BLaER1 treated with 17β-estradiol and CSF1 and Interleukin-3, amounts not matched to agents 10 nM and 100 nM (cell line): ENCODE data around the gene ARHGAP26.
"Not testable (repeated sequence)": the region's sequence is repeated elsewhere in the genome, so short reads cannot be mapped to it uniquely, and the experiment has no call there.

Experiments used
- H3K27ac ChIP-seq, 11 experiments: shearing (Covaris generic); formaldehyde crosslinking; 2 replicates each; pipeline ENCODE4 v1.8.1; 2022
- H3K27me3 ChIP-seq, 11 experiments: shearing (Covaris generic); formaldehyde crosslinking; 2 replicates each; pipeline ENCODE4 v1.8.1; 2022
- H3K36me3 ChIP-seq, 11 experiments: shearing (Covaris generic); formaldehyde crosslinking; 2 replicates each; pipeline ENCODE4 v1.8.1; 2022
- H3K4me1 ChIP-seq, 10 experiments: shearing (Covaris generic); formaldehyde crosslinking; 2 replicates each; pipeline ENCODE4 v1.8.1; 2022
- H3K4me2 ChIP-seq, 11 experiments: shearing (Covaris generic); formaldehyde crosslinking; 2 replicates each; pipeline ENCODE4 v1.8.1; 2022
- H3K4me3 ChIP-seq, 10 experiments: shearing (Covaris generic); formaldehyde crosslinking; 2 replicates each; pipeline ENCODE4 v1.8.1; 2022
- H3K9ac ChIP-seq, 11 experiments: shearing (Covaris generic); formaldehyde crosslinking; 2 replicates each; pipeline ENCODE4 v1.8.1; 2022
- H3K9me3 ChIP-seq, 11 experiments: shearing (Covaris generic); formaldehyde crosslinking; replicated peaks in 1 of 11; 2 replicates each; pipeline ENCODE4 v1.8.1; 2022
- H4K20me1 ChIP-seq, 11 experiments: shearing (Covaris generic); formaldehyde crosslinking; 2 replicates each; pipeline ENCODE4 v1.8.1; 2022
- Cebpa-rat ChIP-seq, 11 experiments: shearing (Covaris generic); IDR thresholded peaks; 2 replicates each; pipeline ENCODE4 v1.8.1; 2022

The ARHGAP26 gene

DNA sequence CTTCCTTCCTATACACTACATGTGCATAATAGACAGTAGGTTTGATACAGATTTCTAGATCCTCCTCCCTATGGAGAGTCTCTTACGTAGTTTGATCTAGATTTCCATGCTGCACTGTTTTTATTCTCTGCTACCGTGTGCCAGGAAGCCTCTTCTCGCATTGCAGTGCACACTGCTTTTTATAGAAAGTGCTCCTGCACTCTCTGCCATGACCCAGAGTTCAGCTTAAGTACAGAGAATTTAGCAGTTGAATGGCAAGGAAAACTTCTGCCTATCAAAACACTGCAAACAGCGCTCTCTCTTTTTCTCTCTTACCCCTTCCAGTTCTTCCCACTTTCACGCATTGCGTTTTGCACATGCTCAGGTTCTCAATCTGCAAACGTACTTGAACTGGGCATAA is 187.4 kb downstream of the ARHGAP26 start:
- H3K27ac ChIP-seq, result no peak overlapping the region
- peaks cover 0 to 64% (median 37%) of the 10 kb centered on the region in 11 experiments; a peak in 20 of 22 replicates for H3K9me3 ChIP-seq
- no peaks in the 10 kb centered on the region for H3K27me3 ChIP-seq

DNA sequence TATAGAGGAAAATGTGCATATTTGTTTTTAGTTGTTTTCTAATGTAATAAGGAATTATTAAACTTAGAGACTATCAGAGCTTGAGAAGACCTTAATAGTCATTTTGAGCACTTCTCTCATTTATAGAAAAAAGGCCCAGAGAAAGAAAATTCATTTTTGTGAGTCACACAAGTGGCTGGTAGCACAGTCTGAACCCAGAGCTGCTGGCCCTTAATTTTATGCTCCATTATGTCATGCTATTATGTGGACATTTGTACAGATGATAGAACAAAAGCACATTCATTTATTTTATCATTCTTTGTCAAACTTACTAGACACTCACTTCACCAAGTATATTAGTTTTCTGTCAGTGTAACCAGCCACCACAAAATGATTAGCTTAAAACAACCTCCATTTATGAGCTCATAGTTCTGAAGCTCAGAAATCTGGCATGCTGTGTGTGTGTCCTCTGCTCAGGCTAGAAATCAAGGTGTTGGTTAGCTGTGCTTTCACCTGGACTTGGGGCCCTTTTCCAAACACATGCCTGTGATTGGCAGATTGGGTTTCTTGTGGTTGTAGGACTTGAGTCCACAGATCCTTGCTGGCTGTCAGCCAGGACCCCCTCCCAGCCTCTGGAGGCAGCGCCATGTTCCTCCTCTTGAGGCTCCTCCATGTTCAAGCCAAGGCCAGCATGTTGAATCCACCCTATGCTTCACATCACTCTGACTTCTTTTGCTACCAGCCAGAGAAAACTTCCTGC is 188.9 kb downstream of the ARHGAP26 start:
- H3K4me3 ChIP-seq, result no peak overlapping the region
- H3K27me3 ChIP-seq, result no peaks in the 10 kb centered on the region
- peaks cover 0 to 55% (median 37%) of the 10 kb centered on the region in 11 experiments; a peak in 20 of 22 replicates for H3K9me3 ChIP-seq
- peak overlapping the region; percentile 3 to 82 (median 52); a peak in 21 of 22 replicates for H3K4me2 ChIP-seq
- H3K4me1 ChIP-seq, result peaks cover 11 to 59% (median 15%) of the 10 kb centered on the region in 10 experiments; a peak in 19 of 20 replicates
- no peak overlapping the region for H3K9ac ChIP-seq
- no peak for TF ChIP-seq Cebpa-rat (IDR thresholded peaks at IDR 0.05)
- no peaks in the 10 kb centered on the region for H4K20me1 ChIP-seq
- peak overlapping the region in 8 of 11 experiments; percentile 8 to 57 (median 34); a peak in 9 of 22 replicates for H3K27ac ChIP-seq
- H3K36me3 ChIP-seq, result peaks cover 3 to 95% (median 27%) of the 10 kb centered on the region in 11 experiments; a peak in 15 of 22 replicates

More for the DNA sequence above, 187.4 kb downstream of the ARHGAP26 start:
- Histone ChIP-seq H3K4me2 (peak overlapping the region in 2 of 11 experiments; percentile 25 to 75; a peak in 2 of 22 replicates), H3K4me3 (no peak overlapping the region), H3K4me1 (peaks cover 11 to 58% (median 15%) of the 10 kb centered on the region in 10 experiments; a peak in 19 of 20 replicates), H3K9ac (no peak overlapping the region), H4K20me1 (no peaks in the 10 kb centered on the region), H3K36me3 (peaks cover 3 to 97% (median 27%) of the 10 kb centered on the region in 11 experiments; a peak in 15 of 22 replicates)
- TF ChIP-seq Cebpa-rat (IDR thresholded peaks at IDR 0.05), result no peak

DNA sequence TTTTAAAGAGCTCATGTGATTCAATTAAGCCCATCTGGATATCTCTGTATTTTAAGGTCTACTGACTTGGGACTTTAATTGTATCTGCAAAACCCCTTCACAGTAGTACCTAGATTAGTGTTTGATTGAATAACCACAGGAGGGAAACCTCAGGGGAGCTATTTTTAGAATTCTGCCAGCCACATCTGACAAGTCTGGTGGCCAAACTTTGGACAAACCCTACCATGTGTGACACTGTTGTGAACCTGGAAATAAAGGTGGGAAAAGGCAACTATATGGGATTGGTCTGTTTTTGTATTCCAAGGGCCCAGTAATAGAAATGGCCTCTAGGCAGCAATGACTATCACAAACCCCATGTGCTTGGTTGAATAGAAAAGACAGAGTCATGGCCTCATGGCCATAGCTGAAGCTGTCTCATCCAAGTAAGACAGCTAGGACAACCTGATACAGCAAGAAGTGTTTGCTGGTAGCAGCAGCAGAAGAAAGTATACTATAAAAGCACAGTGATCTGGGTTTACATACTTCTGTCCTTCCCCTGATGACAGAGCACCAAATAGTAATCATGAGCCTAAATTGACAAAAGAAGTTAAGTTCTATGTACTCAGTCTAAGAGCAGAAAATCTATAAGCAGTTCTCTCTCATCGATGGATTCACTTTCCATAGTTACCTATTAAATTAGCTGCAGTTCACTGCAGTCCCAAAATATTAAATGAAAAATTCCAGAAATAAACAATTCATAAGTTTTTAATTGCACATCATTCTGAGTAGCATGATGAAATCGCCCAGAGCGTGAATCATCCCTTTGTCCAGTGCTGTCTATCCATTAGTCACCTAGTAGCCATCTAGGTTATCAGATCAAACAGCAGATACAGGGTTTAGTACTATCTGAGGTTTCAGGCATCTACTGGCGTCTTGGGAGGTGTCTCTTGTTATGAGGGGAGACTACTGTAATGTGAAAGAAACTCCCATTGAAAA is 189.8 kb downstream of the ARHGAP26 start:
- H3K4me3 ChIP-seq, result no peak overlapping the region
- no peak overlapping the region for H3K9ac ChIP-seq
- TF ChIP-seq Cebpa-rat (IDR thresholded peaks at IDR 0.05), result no peak
- H3K9me3 ChIP-seq, result peaks cover 0 to 52% (median 35%) of the 10 kb centered on the region in 11 experiments; a peak in 20 of 22 replicates
- peaks cover 11 to 59% (median 15%) of the 10 kb centered on the region in 10 experiments; a peak in 19 of 20 replicates for H3K4me1 ChIP-seq
- H3K4me2 ChIP-seq, result peak overlapping the region in 10 of 11 experiments; percentile 26 to 82 (median 54); a peak in 21 of 22 replicates
- no peaks in the 10 kb centered on the region for H4K20me1 ChIP-seq
- H3K36me3 ChIP-seq, result peaks cover 3 to 95% (median 27%) of the 10 kb centered on the region in 11 experiments; a peak in 15 of 22 replicates
- no peaks in the 10 kb centered on the region for H3K27me3 ChIP-seq
- H3K27ac ChIP-seq, result peak overlapping the region in 8 of 11 experiments; percentile 8 to 57 (median 34); a peak in 8 of 22 replicates

DNA sequence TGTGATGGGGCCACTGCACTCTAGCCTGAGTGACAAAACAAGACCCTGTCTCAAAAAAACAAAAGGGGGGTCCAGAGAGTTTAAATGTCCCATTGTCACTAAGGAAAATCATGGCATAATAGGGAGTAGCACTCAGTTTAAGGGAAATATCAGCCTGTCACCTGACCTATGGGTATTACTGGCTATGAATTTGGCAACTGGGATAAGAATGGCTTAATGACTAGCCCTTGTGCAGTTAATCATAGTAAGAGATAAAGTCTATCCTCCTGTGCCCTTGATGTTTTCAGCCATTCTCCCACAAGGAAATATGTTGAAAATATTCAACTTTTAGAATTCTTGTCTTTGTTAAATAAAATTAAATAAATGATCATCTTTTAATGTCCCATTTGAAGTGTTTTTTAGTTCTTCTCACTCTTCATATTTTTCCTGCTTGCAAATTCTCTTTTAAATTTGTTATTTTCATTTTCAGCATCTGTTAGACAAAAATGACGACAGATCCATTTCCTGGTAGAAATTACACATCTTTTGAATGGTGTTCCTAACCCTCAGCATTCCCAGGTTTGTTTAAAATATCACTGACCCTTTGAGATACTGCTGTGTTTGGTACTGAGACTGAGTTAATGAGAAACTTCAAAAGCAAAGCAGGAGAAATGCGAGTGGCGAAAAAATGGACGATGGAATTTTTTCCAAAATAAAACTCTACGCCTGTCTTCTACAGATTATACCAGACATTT is 191.4 kb downstream of the ARHGAP26 start:
- no peak overlapping the region; a peak in 1 of 22 replicates for H3K27ac ChIP-seq
- H3K9me3 ChIP-seq, result peaks cover 0 to 35% (median 19%) of the 10 kb centered on the region in 11 experiments; a peak in 20 of 22 replicates
- peak overlapping the region in 3 of 11 experiments; percentile 5 to 29 (median 21); a peak in 2 of 22 replicates for H3K4me2 ChIP-seq
- peaks cover 1 to 89% (median 15%) of the 10 kb centered on the region in 11 experiments; a peak in 13 of 22 replicates for H3K36me3 ChIP-seq
- H3K9ac ChIP-seq, result no peak overlapping the region
- no peak overlapping the region for H3K4me3 ChIP-seq
- no peaks in the 10 kb centered on the region for H4K20me1 ChIP-seq
- peaks cover 11 to 66% (median 15%) of the 10 kb centered on the region in 10 experiments; a peak in 19 of 20 replicates for H3K4me1 ChIP-seq
- no peaks in the 10 kb centered on the region for H3K27me3 ChIP-seq
- TF ChIP-seq Cebpa-rat (IDR thresholded peaks at IDR 0.05), result no peak

DNA sequence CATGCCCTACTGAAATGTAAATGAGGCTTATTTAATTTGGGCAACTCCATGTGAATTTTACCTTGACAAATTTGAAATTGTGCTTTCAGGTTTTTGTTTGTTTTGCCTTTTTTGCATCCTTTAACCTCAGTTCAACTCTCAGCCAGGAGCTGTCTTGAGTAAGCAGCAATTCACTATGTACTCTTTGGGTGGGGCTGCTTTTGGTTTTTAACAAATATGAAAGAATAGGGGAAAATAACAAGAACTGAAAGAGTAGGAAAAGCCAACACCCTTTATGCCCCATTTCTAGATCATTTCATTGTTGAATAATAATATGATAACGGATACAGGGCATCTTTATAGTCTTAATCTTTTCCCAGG is 192.0 kb downstream of the ARHGAP26 start:
- H4K20me1 ChIP-seq, result no peaks in the 10 kb centered on the region
- peaks cover 0 to 32% (median 15%) of the 10 kb centered on the region in 11 experiments; a peak in 17 of 22 replicates for H3K9me3 ChIP-seq
- TF ChIP-seq Cebpa-rat (IDR thresholded peaks at IDR 0.05), result no peak
- no peak overlapping the region for H3K9ac ChIP-seq
- no peaks in the 10 kb centered on the region for H3K27me3 ChIP-seq
- H3K4me2 ChIP-seq, result peak overlapping the region in 3 of 11 experiments; percentile 3 to 29 (median 5); a peak in 2 of 22 replicates
- peak overlapping the region in 2 of 11 experiments; percentile 4 to 12; a peak in 1 of 22 replicates for H3K27ac ChIP-seq
- peaks cover 0 to 89% (median 13%) of the 10 kb centered on the region in 11 experiments; a peak in 13 of 22 replicates for H3K36me3 ChIP-seq
- no peak overlapping the region for H3K4me3 ChIP-seq
- peaks cover 11 to 65% (median 15%) of the 10 kb centered on the region in 10 experiments for H3K4me1 ChIP-seq

DNA sequence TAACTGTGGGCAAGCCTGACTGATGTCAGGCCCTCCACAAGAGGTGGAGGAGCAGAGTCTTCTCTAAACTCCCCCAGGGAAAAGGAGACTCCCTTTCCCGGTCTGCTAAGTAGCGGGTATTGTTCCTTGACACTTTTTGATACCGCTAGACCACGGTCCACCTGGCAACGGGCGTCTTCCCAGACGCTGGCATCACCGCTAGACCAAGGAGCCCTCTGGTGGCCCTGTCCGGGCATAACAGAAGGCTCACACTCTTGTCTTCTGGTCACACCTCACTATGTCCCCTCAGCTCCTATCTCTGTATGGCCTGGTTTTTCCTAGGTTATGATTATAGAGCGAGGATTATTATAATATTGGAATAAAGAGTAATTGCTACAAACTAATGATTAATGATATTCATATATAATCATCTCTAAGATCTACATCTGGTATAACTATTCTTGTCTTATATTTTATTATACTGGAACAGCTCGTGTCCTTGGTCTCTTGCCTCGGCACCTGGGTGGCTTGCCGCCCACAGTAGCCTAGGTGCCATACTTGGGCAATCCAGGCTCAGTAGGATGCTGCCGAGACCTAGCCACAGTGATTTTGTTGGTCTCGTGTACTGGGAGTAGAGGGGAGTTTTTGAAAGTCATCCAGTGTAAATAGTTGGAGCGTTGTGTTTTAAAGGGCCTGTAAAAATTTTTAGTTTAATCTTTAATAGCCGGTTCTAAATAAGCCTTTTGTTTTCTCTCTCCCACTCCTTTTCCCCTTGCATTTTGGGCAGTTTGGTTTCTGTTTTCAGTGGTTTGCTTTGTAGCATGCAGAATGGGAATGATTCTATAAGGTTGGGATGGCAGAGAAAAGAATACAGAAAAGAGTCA is 195.3 kb downstream of the ARHGAP26 start:
- H4K20me1 ChIP-seq, H3K4me2 ChIP-seq, H3K9ac ChIP-seq, H3K4me3 ChIP-seq, H3K27me3 ChIP-seq: not testable (repeated sequence)
- Histone ChIP-seq H3K36me3 (peaks cover 0 to 89% (median 13%) of the 10 kb centered on the region in 11 experiments; a peak in 14 of 22 replicates), H3K4me1 (peaks cover 9 to 62% (median 19%) of the 10 kb centered on the region in 10 experiments), H3K27ac (peak overlapping the region in 2 of 11 experiments; percentile 11; a peak in 1 of 22 replicates), H3K9me3 (peaks cover 3 to 58% (median 17%) of the 10 kb centered on the region in 11 experiments; a peak in 18 of 22 replicates)

DNA sequence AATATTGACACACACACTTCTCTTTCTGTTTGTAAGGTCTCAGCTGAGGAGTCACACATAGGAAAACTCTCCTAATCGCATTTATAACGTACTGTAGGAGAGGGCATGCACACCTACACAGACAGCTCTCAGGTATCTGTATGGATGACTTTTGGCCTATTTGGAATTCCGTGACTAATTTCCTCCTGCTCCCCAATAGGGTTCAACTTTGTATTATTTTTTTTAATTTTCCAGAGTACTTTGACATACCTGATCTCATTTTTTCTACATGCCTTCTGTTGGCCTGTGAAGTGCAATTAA is 195.9 kb downstream of the ARHGAP26 start:
- Histone ChIP-seq H3K4me3 (no peak overlapping the region), H3K9me3 (peaks cover 3 to 54% (median 13%) of the 10 kb centered on the region in 11 experiments; a peak in 18 of 22 replicates), H3K9ac (no peak overlapping the region), H3K27me3 (no peaks in the 10 kb centered on the region), H4K20me1 (no peaks in the 10 kb centered on the region), H3K4me2 (no peak overlapping the region), H3K27ac (peak overlapping the region in 2 of 11 experiments; percentile 11; a peak in 1 of 22 replicates), H3K36me3 (peaks cover 0 to 84% (median 13%) of the 10 kb centered on the region in 11 experiments; a peak in 13 of 22 replicates), H3K4me1 (peaks cover 11 to 62% (median 23%) of the 10 kb centered on the region in 10 experiments)
- TF ChIP-seq Cebpa-rat (IDR thresholded peaks at IDR 0.05), result no peak
